ENCODE measurements around the gene AP3B2. TPM values are rescaled to one million over a fixed set of nuclear protein-coding genes. Genes with fewer than 3 reads are reported as not detected.

AP3B2 gene
- total RNA-seq, 1 donor = 1.8 TPM

GRCh38 chr15:82698711-82699345 is 10.8 kb downstream of the AP3B2 start:
- DNase-seq (ENCODE audit: low read depth) = no peak
- TF ChIP-seq CTCF (IDR thresholded peaks at IDR 0.05; ENCODE audit: insufficient read depth, low read length) = no peak

GRCh38 chr15:82697735-82698407 is 11.8 kb downstream of the AP3B2 start:
- no peak for DNase-seq (ENCODE audit: low read depth)

More at GRCh38 chr15:82698711-82699345, 10.8 kb downstream of the AP3B2 start:
- no peak overlapping the region for H3K4me3 ChIP-seq (ENCODE audit: low read depth, low read length)

GRCh38 chr15:82692171-82692570 is 17.5 kb downstream of the AP3B2 start:
- no peak for TF ChIP-seq CTCF (IDR thresholded peaks at IDR 0.05; ENCODE audit: insufficient read depth, low read length)
- H3K4me3 ChIP-seq (ENCODE audit: low read depth, low read length) = no peak overlapping the region
- DNase-seq (ENCODE audit: low read depth) = no peak

More at GRCh38 chr15:82697735-82698407, 11.8 kb downstream of the AP3B2 start:
- no peak overlapping the region for H3K4me3 ChIP-seq (ENCODE audit: low read depth, low read length)
- TF ChIP-seq CTCF (IDR thresholded peaks at IDR 0.05; ENCODE audit: insufficient read depth, low read length) = no peak

GRCh38 chr15:82689147-82689546 is 20.5 kb downstream of the AP3B2 start:
- H3K4me3 ChIP-seq (ENCODE audit: low read depth, low read length) = no peak overlapping the region
- TF ChIP-seq CTCF (IDR thresholded peaks at IDR 0.05; ENCODE audit: insufficient read depth, low read length) = no peak
- no peak for DNase-seq (ENCODE audit: low read depth)

- TF ChIP-seq CTCF (IDR thresholded peaks at IDR 0.05; ENCODE audit: insufficient read depth, low read length) = no peak
- H3K4me3 ChIP-seq (ENCODE audit: low read depth, low read length) = no peak overlapping the region
- no peak for DNase-seq (ENCODE audit: low read depth)
Measured at GRCh38 chr15:82688691-82689090, 21.0 kb downstream of the AP3B2 start.

- no peak for TF ChIP-seq CTCF (IDR thresholded peaks at IDR 0.05; ENCODE audit: insufficient read depth, low read length)
- H3K4me3 ChIP-seq (ENCODE audit: low read depth, low read length) = no peak overlapping the region
- DNase-seq (ENCODE audit: low read depth) = no peak
Measured at GRCh38 chr15:82681371-82681770, 28.3 kb downstream of the AP3B2 start.
